HG02678 (cell line): ENCODE results near the gene POSTN.
"Not testable (repeated sequence)": the region's sequence is repeated elsewhere in the genome, so short reads cannot be mapped to it uniquely, and the experiment has no call there.

Experiments used
- ATAC-seq: cut with Tn5 transposase; IDR thresholded peaks from one replicate; pipeline ENCODE4 v1.9.1; 2021; ENCODE audit warnings: mild to moderate bottlenecking, moderate library complexity; ENCODE audit not compliant: unreplicated experiment

POSTN gene

DNA sequence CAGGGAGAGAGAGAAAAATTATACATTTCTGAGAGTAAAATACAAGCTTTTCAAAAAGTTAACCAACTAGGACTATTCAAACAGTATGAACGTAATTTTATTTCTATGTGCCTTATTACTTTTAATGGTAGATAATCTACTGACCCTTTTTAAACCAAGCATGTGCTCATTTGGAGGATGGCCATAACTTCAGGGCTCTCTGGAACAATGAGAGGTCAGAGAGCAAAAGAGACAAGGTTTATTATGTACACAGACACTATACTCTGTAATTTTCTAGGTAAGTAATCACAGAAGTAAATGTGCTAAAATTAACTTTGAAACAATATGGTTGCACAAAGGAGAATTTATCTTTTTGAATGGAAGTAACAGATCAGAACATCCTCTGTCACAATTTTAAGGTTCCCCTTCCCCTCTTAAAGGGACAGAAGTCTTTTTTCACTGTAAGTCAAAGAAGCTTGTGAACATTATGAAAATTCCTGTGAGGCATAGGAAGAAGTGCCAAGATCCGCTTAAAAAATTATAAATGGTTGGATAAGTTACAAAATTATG is 1.0 kb downstream of the POSTN start:
- ATAC-seq = no peak

DNA sequence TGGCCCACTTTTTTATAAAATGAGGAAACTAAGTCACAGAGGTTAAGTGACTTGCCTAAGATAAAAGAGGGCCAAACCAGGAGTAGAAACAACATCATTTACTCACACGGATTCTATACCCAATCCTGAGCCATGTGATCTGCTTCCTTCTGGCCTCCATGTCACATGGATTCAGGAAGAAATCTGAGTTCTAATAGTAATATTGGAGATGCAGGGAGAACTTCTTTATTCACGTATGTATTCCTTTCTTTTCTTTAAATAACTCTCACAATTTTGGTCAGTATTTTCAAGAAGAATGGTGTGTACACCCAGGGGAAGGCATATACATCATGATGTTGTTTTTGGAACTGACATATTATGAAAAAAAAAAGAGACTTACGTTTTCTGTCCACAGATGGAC is 1.8 kb downstream of the POSTN start:
- ATAC-seq = no peak

DNA sequence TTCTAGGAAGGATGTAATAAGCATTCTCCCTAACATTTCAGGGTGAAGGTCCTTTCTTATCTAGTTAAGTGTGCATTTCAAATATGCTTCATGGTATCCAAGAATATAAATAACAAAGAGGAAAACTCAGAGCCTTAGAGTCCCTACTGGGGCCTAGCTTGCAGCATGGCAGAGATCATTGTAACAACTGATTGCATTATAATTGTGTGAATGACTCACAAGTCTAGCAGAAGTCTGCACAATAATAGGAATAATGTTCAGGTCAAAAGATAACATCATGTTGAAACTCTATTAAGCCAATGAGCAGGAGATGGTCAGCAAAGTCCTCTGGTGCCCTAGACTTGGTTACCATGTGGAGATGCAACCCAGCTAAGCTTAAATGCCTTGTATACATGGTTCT is 3.4 kb downstream of the POSTN start:
- ATAC-seq = no peak

DNA sequence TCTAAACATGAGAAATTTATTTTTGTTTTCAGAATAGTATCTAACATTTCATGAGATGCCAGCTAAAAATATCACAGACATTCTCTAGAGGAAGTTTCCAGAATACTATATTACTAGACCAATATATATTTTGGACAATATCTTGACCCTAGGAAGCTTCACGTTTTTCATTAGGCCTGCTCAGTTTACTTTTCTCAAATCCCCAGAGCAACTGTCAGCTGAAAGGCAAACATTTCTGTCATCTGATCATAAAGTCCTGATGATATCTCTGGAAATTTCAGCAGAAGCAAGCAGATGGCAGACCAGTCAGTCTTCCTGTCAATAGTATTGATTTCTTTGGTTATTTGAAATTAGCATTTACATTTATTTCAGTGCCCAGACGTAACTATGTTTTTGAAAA is 4.0 kb downstream of the POSTN start:
- ATAC-seq = no peak

DNA sequence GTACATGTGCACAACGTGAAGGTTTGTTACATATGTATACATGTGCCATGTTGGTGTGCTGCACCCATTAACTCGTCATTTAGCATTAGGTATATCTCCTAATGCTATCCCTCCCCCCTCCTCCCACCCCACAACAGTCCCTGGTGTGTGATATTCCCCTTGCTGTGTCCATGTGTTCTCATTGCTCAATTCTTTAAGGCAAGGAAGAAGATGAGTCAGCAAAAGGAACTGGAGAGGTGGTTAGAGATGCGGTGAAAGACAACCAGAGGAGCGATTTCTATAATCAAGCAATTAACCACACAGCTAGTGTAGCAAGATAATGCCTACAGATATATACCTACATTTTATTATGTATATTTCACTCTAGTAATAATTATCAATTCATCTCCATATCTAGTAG is 9.2 kb downstream of the POSTN start:
- ATAC-seq = not testable (repeated sequence)

DNA sequence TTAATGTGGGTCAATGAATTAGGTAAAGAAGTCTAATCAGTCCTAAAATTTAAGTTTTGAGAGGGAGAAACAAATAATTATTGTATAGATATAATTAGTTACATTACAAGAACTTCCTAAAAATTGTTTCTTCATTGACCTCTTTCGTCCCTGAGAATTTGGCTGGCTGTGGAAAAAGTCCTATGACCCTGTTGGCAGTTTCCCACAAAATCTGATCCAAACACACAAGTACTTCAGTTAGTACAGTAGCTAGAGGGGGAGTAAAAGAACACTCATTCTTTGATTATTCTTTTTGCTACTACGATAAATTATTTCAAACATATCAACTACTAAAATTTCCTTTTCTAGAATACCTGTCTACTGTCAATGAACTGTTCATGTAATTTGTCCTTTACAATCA is 11.3 kb downstream of the POSTN start:
- no peak for ATAC-seq

DNA sequence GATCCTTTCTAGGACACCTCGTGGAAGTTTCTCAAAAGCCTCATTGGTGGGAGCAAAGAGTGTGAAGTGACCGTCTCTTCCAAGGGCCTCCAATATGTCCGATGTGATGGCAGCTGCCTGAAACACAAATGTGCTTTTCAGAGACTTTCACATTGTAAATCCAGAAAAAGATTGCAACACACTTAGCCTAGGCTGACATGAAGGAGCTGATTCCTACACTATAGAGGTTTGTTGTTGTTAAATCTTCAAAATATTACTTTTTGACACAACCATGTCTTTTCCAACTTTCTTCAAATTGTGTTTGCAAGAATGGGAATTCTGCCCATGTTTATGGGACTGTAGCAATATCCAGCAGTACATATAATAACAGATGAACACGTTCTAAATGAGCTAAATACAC is 12.4 kb downstream of the POSTN start:
- ATAC-seq = no peak

DNA sequence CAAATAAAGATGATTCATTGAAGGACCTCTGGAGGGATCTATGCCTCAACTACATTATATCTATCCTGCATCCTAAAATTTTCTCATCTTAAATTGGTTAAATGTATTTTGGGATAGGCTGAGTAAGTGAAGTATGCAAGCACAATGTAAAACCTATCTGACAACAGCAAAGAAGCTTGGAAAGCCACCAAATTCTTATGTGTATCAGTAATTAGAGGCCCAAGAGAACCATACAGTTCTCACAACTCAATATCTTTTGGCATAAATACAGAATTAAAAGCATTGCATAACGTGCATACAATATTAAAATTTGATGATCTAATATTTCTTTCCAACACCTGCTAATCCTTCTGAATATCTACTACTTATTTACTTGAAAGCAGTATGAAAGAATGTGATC is 13.0 kb downstream of the POSTN start:
- ATAC-seq = no peak

DNA sequence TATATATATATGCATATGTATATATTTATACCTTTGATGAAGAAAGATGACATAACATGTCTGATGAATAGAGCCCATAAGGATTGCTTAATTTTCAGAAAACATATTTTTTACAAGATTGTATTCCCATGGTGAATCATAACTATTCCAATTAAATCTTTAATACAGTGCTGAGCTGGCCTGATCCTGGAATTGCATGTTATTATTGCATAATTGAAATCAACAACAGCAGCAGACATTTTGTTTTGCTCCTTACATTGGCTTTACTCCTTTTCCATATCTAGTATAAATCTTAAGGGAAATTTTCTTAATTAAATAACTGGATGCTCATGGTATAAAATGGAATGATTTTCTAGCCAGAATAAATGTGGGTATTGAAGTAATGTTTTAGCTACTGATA is 22.0 kb downstream of the POSTN start:
- ATAC-seq = no peak

DNA sequence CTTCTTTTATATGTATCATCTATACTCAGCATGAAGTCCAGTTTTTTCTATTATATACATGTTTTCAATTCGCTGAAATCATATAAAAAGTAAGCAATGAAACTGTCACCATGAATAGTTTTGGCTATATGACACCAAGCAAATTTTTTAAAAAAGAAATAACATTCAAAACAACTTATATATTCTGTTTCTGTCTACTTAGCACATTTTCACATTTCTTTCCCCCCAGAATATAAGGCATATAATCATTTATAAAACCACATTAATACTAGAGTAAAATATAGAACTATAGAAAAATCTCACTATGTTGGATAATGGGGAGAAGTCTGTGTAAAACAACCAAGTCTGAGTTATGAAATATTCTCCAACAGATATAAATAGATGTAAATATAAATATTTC is 33.1 kb downstream of the POSTN start:
- no peak for ATAC-seq

DNA sequence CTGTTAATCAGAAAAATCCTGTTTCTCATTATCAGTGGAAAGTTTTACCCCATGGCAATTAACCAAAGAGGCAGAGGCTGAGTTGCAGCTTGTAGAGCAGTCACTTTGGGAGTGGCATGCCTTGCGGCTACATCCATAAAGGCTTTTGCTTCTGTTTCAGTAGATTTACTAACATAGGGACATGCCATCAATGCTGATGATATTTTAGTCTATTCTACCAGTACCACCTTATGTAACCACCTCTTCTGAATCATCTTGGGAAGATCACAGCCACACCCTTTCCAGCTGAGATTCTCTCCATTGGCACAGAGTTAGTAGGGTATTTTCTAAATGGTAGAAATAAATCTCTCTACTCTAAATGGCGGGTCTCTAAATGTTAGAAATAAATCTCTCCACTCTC is 37.5 kb downstream of the POSTN start:
- ATAC-seq = no peak

DNA sequence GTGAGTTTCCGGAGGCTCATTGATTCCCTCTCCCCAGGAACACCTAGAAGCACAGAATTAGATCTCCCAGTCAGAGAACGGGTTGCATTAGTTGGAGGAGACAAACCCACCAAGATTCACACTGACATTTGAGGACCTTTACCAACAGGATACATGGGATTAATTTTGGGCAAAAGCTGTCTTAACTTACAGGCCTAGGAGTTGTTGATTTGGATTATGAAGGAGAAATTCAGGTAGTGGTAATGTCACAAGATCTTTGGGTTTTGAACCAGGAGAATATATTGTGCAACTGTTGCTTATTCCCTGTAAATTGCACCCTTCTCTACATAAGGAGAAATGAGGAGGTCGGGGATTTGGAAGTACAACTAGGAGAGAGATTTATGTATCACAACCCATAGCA is 38.0 kb downstream of the POSTN start:
- ATAC-seq = no peak

DNA sequence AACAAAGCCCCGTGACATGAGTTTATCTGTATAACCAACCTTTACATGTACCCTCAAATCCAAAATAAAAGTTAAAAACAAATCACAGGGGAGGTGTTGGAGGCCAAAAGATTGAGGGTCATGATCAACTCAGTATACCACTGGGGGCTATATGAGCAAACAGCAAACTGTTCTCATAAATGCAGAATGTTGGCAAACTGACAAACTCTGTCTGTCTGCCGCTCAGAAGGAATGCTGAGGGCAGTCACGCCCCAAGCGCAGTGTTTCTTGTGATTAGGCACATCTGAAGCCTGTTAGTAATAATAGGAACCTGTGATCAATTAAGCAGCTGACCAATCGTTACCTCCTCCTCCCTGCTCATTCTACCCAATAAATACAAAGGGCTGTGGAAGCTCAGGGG is 39.8 kb downstream of the POSTN start:
- ATAC-seq = not testable (repeated sequence)

DNA sequence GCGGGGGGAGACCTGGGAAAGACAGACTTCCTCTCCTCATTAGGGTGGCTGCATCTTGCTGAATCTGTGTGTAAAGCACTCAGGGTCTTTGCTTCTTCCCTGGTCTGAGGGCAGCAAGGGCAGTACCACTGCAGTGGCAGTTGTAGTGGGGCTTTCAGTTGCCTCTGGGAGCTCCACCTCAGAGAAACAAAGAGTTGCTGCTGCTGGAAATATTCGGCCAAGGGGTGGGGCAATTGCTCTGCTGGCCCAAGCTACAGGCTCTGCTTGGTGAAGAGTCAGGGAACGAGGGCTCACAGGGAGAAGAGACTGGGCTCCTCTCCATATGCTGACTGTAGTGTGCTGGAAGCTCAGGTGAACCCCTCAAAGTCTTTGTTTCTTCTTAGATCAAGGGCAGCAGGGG is 52.5 kb downstream of the POSTN start:
- ATAC-seq = no peak

DNA sequence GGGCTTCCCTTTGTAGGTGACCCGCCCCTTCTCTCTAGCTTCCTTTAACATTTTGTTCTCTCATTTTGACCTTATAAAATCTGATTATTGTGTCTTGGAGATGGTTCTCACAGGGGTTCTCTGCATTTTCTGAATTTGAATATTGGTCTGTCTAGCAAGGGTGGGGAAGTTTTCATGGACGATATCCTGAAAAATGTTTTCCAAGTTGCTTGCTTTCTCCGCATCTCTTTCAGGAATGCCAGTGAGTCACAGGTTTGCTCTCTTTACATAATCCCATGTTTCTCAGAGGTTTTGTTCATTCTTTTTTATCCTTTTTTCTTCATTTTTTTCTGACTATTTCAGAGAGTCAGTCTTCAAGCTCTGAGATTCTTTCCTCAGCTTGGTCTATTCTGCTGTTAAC is 53.6 kb downstream of the POSTN start:
- no peak for ATAC-seq

DNA sequence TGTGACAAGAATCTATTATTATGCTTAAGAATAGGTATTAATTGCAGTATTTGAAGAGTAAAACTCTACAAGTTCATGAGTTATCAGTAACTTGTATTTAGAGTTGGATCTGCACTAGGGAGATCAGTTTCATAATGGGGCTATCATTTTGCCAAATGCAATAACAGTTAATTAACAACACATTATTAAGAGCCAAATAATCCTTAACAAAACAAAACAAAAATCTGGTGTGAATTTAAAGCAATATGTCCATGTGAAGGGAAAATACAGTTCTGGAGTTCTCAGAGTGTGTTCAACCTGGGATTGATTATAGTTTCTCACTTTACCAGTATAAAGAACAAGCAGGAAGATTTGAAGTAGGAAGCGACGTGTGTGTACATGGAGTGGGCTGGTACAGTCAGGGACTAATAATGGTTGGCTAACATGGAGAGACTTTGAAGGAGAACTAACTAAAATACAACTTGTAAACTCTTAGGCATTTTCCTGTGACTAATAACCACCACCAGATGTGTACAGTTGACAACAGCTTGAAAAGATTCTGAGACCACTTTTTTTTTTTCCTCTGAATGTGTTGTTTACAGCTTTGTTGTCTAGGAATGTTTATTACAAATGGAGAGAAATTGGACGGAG is 58.5 kb downstream of the POSTN start:
- ATAC-seq = no peak

DNA sequence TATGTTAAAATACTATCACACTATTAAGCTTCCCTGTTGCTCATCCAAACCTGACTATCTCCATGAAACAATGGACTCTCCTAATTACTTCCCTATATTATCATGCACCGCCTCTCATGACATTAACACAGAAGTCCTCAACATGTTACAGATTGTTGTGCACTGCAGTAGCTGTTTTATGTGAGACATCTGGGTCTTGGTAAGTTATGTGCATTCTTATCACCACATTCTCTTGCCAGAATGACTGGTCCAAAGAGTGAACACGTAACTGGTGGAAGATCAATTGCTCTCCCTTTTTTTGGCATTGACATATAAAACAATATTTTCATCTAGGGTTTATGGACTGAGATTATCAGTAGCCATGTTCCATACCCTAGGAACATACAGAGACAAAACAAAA is 59.4 kb downstream of the POSTN start:
- ATAC-seq = no peak

DNA sequence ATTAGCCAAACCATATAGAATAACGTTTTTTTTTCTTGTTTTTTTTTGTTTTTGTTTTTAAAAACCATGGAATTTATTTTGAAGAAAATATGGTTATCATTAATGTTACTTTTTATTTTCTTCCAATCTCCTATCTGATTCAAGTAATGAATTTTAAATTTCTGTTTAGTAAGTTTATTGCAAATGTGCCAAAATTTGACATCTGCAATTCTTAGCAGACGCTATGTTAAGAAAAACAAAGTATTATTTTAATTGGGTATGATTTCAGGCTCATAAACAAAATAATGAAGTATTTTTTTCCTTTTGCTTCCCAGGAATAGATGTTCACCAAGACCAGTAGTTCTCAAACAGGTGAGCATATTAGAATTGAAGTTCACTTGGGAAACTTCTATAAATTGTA is 63.1 kb downstream of the POSTN start:
- ATAC-seq = no peak

DNA sequence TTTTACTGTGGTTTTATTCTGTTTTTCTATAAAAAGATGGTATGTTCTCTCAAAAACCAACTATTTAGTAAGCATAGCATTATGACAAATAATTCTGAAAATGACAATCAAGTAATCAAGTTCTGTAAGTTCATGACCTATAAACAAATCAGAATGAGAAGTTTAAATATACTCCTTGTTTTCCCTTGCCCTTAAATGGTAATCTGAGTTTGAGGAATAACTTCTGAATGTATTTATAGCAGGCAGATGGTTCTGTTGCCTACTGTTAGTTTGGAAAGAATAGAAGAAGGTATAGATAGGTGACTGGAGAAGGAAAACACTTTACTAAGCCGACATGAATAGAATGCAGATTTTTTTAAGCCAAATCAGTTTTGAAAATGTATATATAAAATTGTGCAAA is 63.9 kb downstream of the POSTN start:
- ATAC-seq = no peak

DNA sequence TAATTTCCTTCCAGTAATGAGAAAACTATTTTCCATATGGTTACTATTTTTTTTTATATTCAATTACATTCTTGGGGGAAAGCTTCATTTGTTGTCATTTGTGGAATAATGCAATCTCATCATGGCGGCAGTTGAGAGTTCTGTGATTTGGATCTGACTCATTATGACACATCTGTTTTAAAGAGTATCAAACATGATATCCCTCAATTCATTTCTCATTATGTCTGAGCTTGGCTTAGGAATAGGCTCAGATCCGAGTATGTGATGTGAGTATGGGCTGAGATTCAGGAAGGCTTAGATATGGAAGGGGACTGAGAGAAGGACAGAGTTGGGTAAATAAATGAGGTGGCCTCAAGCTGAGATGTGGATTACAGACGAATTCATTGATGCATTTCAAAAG is 64.4 kb downstream of the POSTN start:
- ATAC-seq = no peak

DNA sequence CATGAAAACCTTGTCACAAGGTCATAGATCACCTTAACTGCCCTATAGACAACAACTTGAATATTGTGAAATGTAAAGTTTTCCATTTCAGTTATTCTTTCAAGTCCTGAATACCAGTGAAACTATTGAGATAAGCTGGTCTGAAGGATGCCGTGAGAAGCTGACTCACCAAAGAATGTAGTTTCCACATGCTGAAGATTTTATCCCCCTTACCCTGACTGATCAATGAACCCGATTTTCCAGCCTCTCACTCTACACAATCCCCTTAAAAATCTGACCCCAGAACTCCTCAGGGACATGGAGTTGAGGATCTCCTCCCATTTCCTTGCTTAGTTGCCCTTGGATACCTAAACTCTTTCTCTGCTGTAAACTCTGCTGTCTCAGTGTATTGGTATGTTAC is 67.5 kb downstream of the POSTN start:
- no peak for ATAC-seq

DNA sequence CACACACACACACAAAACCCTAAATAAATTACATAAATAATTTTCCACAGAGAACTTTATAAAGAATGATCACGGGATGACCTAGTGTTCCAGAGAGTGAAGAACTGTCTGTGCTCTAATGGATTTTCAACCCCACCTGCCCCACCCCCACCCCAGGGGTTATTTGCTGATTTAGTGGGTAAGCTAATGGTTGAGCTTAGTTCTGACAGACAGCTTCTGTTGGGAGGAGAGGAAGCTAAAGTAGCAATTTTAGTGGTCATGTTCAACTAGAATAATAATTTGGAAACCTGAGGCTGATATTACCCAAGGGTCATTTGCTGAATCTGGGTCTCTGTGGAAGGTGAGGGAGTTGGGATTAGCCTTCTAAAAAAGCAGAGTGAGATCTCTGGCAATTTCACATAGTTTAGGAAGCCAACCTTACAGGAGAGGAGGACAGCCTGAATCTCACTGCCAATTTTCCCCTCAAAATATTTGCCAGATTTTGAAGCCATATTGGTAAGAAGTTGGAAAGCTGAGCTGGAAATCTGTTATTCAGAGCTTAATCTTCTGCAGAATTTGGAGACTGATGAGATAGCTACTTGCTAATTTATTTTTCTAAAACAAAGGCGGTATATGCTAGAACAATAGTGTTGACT is 68.7 kb downstream of the POSTN start:
- no peak for ATAC-seq
